ENCODE results near the gene C19orf81. TPM values are rescaled to one million over a fixed set of nuclear protein-coding genes. Genes with fewer than 3 reads are reported as not detected.

C19orf81 gene
- total RNA-seq, 4 donors from 2014 or later = not detected

DNA sequence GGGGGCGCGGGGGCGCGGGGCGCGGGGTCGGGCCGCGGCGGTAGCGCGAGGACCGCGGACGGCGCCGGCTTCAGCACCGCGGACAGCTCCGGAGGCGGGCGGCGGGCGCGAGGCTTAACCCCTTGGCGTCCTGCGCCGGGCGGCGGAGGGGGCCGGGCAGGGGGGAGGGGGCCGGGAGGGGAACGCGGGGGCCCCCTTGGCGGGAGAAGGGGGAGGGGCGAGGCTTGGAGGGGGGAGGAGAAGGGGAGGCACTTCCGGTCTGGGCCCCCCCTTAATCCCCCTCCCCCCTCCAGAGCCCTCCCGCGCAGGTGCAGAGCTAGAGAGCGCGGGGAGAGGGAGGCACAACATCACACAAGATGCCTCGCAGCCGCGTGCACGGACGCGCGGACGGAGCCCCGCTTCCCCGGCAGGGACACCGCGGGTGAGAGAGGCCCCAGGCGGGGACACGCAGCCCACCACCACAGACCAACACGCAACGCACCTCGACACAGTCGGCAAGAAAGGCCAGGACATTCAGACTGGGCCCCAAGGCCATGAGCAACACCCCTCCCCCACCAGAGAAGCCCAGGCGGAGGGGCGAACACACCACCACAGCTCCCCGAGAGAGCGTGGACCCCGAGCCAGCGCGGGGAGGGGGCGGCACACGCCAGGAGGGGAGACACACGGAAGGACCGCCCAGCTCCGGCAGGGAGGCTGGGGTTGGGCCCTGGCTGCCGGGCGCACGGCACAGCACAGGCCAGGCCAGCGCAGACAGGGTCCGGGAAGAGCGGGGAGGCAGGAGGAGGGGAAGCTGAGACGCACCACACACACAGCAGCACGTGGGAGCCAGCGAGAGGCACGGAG lies 46.2 kb downstream of the C19orf81 start:
- Histone ChIP-seq H3K9me3 (no peaks in the 10 kb centered on the region), H3K4me3 (no peak overlapping the region), H3K27ac (no peak overlapping the region), H3K4me1 (peaks cover 0 to 4% (median 0%) of the 10 kb centered on the region in 4 donors), H3K36me3 (no peaks in the 10 kb centered on the region), H3K27me3 (peaks cover 2 to 57% of the 10 kb centered on the region in 2 donors)
- WGBS, 2 donors = 1 to 2% methylated on average over 24 to 33 of the region's 81 CpGs
- TF ChIP-seq, protein P1, sequence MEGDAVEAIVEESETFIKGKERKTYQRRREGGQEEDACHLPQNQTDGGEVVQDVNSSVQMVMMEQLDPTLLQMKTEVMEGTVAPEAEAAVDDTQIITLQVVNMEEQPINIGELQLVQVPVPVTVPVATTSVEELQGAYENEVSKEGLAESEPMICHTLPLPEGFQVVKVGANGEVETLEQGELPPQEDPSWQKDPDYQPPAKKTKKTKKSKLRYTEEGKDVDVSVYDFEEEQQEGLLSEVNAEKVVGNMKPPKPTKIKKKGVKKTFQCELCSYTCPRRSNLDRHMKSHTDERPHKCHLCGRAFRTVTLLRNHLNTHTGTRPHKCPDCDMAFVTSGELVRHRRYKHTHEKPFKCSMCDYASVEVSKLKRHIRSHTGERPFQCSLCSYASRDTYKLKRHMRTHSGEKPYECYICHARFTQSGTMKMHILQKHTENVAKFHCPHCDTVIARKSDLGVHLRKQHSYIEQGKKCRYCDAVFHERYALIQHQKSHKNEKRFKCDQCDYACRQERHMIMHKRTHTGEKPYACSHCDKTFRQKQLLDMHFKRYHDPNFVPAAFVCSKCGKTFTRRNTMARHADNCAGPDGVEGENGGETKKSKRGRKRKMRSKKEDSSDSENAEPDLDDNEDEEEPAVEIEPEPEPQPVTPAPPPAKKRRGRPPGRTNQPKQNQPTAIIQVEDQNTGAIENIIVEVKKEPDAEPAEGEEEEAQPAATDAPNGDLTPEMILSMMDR (IDR thresholded peaks at IDR 0.05) = no peak
- no peak for TF ChIP-seq POLR2A (IDR thresholded peaks at IDR 0.05)
- no peak for TF ChIP-seq EP300 (IDR thresholded peaks at IDR 0.05)
- no peak for DNase-seq (ENCODE audit: low spot score in 2 of 2)

- no peak overlapping the region for H3K27ac ChIP-seq
- H3K9me3 ChIP-seq = no peaks in the 10 kb centered on the region
- 45 to 51% methylated on average over 10 to 15 of the region's 15 CpGs for WGBS, 2 donors
- peaks cover 0 to 4% (median 0%) of the 10 kb centered on the region in 4 donors for H3K4me1 ChIP-seq
- H3K27me3 ChIP-seq = peaks cover 2 to 59% of the 10 kb centered on the region in 2 donors
- no peak overlapping the region for H3K4me3 ChIP-seq
- TF ChIP-seq POLR2A (IDR thresholded peaks at IDR 0.05) (no peak), EP300 (IDR thresholded peaks at IDR 0.05) (no peak)
- TF ChIP-seq, protein P1 (IDR thresholded peaks at IDR 0.05) = no peak
- DNase-seq (ENCODE audit: low spot score in 2 of 2) = no peak
- H3K36me3 ChIP-seq = no peaks in the 10 kb centered on the region
These were observed 46.8 kb downstream of the C19orf81 start for GRCh38 chr19:50696094-50696483.

DNA sequence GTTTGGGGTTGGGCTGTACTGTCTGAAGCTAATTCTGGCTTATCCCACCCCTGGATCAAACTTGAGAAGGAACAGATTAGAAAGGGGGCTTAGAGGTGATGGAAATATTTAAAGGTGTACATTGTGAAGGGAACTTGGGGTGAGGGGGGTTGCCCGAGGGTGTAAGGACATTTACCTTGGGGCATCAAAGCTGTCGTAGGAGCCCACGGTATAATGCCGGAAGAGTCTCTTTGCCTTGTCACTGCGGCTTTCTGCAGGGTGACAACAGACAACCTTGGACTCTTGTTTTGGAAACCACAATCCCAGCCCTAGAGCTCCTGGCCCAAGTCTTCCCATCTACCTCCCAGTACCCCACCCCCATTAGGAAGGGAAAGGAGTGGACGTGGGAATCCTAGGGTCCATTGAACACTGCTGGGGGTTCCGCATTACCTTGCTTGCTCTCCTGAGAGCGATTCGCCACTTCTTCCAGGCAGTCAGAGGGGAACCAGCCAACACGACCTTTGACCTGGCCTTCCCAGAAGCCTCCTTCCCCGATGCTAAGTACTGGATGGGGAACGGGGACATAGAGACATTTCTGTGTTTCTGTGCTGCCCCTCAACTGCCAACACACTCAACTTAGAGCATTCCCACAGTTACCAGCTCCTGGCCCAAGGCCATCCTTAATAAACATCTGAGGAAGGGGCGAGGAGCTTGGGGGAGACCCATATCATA lies 48.3 kb downstream of the C19orf81 start:
- Histone ChIP-seq H3K36me3 (no peaks in the 10 kb centered on the region), H3K4me3 (no peak overlapping the region), H3K4me1 (peaks cover 0 to 4% (median 0%) of the 10 kb centered on the region in 4 donors), H3K9me3 (no peaks in the 10 kb centered on the region), H3K27ac (no peak overlapping the region), H3K27me3 (peaks cover 2 to 47% of the 10 kb centered on the region in 2 donors)
- DNase-seq (ENCODE audit: low spot score in 2 of 2) = no peak
- WGBS, 2 donors = 64 to 70% methylated on average over 13 of the region's 13 CpGs
- TF ChIP-seq EP300 (IDR thresholded peaks at IDR 0.05) (no peak), POLR2A (IDR thresholded peaks at IDR 0.05) (no peak)
- TF ChIP-seq, protein P1 (IDR thresholded peaks at IDR 0.05) = no peak

- H3K27me3 ChIP-seq = peaks cover 0 to 34% of the 10 kb centered on the region in 2 donors
These were observed 52.2 kb downstream of the C19orf81 start for GRCh38 chr19:50701367-50701985.

More at GRCh38 chr19:50701367-50701985, 52.2 kb downstream of the C19orf81 start:
- DNase-seq (ENCODE audit: low spot score in 2 of 2) = no peak
- 92% methylated on average over 13 of the region's 13 CpGs for WGBS, 2 donors
- Histone ChIP-seq H3K9me3 (peaks cover 0 to 3% (median 0%) of the 10 kb centered on the region in 4 donors), H3K4me1 (no peaks in the 10 kb centered on the region), H3K27ac (no peak overlapping the region), H3K4me3 (no peak overlapping the region), H3K36me3 (no peaks in the 10 kb centered on the region)
- TF ChIP-seq, protein P1 (IDR thresholded peaks at IDR 0.05) = no peak
- TF ChIP-seq EP300 (IDR thresholded peaks at IDR 0.05) = no peak
- no peak for TF ChIP-seq POLR2A (IDR thresholded peaks at IDR 0.05)
